ENCODE measurements around the gene CTSH.

CTSH gene

DNA sequence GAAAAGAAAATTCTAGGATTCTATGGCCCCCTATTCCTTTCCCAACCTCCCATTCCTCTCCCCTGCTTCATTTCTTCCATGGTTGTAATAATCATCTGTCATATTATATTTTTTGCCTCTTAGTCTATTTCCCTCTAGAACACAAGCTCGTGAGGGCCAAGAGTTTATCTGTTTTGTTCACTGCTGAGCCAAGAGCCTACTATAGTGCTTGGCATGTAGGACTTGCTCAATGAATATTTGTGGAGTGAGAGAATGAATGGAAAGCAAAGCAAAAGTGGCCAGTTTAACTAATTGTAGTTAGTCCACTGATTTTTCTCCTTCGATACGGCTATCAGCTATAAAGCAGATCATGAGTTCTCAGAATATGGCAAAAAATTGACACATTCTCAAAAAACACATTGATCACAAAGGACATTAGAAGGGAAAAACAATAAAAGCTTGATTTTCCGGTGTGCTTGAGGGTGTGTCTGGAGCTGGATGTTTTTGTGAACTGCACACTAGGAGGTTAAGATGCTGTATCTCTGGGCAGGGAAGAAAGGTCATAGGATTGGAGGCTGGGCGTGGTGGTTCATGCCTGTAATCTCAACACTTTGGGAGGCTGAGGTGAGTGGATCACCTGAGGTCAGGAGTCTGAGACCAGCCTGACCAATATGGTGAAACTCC lies 25.0 kb upstream of the CTSH start:
- peaks cover 2% of the 10 kb centered on the region for H3K4me1 ChIP-seq
- H3K79me2 ChIP-seq, result no peaks in the 10 kb centered on the region
- H3K9ac ChIP-seq, result no peak overlapping the region
- no peak overlapping the region for H3K4me3 ChIP-seq (ENCODE audit: low read depth, low read length)
- TF ChIP-seq, protein P1, sequence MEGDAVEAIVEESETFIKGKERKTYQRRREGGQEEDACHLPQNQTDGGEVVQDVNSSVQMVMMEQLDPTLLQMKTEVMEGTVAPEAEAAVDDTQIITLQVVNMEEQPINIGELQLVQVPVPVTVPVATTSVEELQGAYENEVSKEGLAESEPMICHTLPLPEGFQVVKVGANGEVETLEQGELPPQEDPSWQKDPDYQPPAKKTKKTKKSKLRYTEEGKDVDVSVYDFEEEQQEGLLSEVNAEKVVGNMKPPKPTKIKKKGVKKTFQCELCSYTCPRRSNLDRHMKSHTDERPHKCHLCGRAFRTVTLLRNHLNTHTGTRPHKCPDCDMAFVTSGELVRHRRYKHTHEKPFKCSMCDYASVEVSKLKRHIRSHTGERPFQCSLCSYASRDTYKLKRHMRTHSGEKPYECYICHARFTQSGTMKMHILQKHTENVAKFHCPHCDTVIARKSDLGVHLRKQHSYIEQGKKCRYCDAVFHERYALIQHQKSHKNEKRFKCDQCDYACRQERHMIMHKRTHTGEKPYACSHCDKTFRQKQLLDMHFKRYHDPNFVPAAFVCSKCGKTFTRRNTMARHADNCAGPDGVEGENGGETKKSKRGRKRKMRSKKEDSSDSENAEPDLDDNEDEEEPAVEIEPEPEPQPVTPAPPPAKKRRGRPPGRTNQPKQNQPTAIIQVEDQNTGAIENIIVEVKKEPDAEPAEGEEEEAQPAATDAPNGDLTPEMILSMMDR (IDR thresholded peaks at IDR 0.05), result no peak
- H3K4me2 ChIP-seq (ENCODE audit: low read length), result no peak overlapping the region
- H3K36me3 ChIP-seq (ENCODE audit: control insufficient read depth, insufficient read depth, low read length), result no peaks in the 10 kb centered on the region
- no peak overlapping the region for H2AFZ ChIP-seq
- no peaks in the 10 kb centered on the region for H3K27me3 ChIP-seq (ENCODE audit: control insufficient read depth, insufficient read depth, low read length)
- no peaks in the 10 kb centered on the region for H3K9me3 ChIP-seq (ENCODE audit: control insufficient read depth, low read length)
- no peak overlapping the region for H3K27ac ChIP-seq

DNA sequence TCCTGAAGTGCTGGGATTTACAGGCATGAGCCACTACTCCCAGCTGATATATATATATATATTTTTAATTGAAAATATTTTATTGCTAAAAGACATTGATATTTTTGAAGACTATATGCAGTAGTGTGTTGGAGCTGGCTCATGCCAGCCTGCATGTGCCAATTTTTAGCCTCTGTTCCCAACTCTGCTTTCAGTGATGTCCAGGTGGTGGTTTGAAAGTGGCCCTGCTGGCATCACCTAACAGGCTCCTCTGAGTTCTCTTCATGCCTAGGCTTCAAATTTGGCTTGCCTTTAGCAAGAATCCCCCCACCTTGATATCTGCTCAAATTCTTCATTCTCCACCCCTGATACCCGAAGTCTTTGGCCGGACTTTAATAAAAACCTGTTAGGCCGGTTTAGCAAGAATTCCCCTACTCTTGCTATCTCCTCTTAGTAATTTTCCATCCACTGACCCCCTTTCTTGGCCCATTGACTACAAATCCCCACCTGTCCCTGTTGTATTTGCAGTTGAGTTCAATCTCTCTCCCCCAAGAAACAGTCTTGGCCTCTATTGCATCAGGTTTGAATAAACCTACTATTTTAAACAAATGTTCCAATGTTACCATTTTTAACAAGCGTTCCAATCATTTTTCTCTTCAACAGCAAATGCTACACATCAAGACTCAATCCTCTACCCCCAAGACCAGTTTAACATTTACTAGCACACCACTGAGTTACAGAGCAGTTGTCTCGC lies 23.9 kb upstream of the CTSH start:
- TF ChIP-seq, protein P1 (IDR thresholded peaks at IDR 0.05), result no peak
- Histone ChIP-seq H3K27me3 (ENCODE audit: control insufficient read depth, insufficient read depth, low read length) (no peaks in the 10 kb centered on the region), H2AFZ (peak overlapping the region; percentile 28), H3K27ac (peak overlapping the region; percentile 42), H3K4me3 (ENCODE audit: low read depth, low read length) (no peak overlapping the region), H3K9ac (no peak overlapping the region), H3K9me3 (ENCODE audit: control insufficient read depth, low read length) (no peaks in the 10 kb centered on the region), H3K79me2 (no peaks in the 10 kb centered on the region), H3K4me1 (peaks cover 2% of the 10 kb centered on the region), H3K36me3 (ENCODE audit: control insufficient read depth, insufficient read depth, low read length) (no peaks in the 10 kb centered on the region), H3K4me2 (ENCODE audit: low read length) (peak overlapping the region; percentile 31)

DNA sequence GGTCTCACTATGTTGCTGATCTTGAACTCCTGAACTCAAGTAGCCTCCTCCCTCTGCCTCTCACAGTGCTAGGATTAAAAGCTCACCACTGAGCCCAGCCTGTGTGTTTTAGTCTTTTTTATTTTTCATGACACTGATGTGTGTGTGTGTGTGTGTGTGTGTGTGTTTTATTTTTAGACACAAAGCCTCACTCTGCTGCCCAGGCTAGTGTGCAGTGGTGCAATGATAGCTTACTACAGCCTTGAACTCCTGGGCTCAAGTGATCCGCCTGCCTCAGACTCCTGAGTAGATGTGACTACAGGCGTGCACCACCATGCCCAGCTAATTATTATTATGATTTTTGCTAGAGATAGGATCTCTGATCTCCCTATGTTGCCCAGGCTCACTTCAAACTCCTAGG lies 23.3 kb upstream of the CTSH start:
- H3K4me3 ChIP-seq (ENCODE audit: low read depth, low read length), result no peak overlapping the region
- peaks cover 2% of the 10 kb centered on the region for H3K4me1 ChIP-seq
- no peak overlapping the region for H3K9ac ChIP-seq
- H3K4me2 ChIP-seq (ENCODE audit: low read length), result no peak overlapping the region
- H3K79me2 ChIP-seq, result no peaks in the 10 kb centered on the region
- H3K9me3 ChIP-seq (ENCODE audit: control insufficient read depth, low read length), result no peaks in the 10 kb centered on the region
- no peak overlapping the region for H2AFZ ChIP-seq
- no peaks in the 10 kb centered on the region for H3K36me3 ChIP-seq (ENCODE audit: control insufficient read depth, insufficient read depth, low read length)
- no peak overlapping the region for H3K27ac ChIP-seq
- TF ChIP-seq, protein P1 (IDR thresholded peaks at IDR 0.05), result no peak
- H3K27me3 ChIP-seq (ENCODE audit: control insufficient read depth, insufficient read depth, low read length), result no peaks in the 10 kb centered on the region

DNA sequence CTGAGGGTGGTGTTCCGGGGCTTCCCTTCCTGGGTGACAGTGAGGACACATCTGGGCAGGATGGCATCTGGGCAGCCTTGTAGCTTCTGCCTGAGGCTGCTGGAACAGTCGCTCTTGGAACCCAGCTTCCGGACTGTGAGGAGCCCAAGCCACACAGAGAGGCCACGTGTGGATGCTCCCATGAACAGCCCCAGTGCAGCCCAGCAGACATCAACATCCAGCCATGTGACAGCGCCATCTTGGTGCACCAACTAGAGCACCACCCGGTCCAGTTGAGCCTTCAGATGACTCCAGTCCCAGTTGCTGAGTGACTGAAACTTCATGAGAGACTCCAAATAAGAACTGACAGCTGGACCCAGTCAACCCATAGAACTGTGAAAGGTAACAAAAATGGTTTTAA lies 15.5 kb upstream of the CTSH start:
- no peaks in the 10 kb centered on the region for H3K9me3 ChIP-seq (ENCODE audit: control insufficient read depth, low read length)
- H2AFZ ChIP-seq, result no peak overlapping the region
- no peak overlapping the region for H3K4me2 ChIP-seq (ENCODE audit: low read length)
- no peak overlapping the region for H3K27ac ChIP-seq
- H3K27me3 ChIP-seq (ENCODE audit: control insufficient read depth, insufficient read depth, low read length), result no peaks in the 10 kb centered on the region
- H3K36me3 ChIP-seq (ENCODE audit: control insufficient read depth, insufficient read depth, low read length), result no peaks in the 10 kb centered on the region
- no peak overlapping the region for H3K4me3 ChIP-seq (ENCODE audit: low read depth, low read length)
- no peaks in the 10 kb centered on the region for H3K79me2 ChIP-seq
- no peaks in the 10 kb centered on the region for H3K4me1 ChIP-seq
- H3K9ac ChIP-seq, result no peak overlapping the region
- TF ChIP-seq, protein P1 (IDR thresholded peaks at IDR 0.05), result no peak
